ENCODE data around the gene STRC. TPM values are rescaled to one million over a fixed set of nuclear protein-coding genes. Genes with fewer than 3 reads are reported as not detected.
"Not testable (repeated sequence)": the region's sequence is repeated elsewhere in the genome, so short reads cannot be mapped to it uniquely, and the experiment has no call there.

Gene STRC
- total RNA-seq, 1 donor from 2014 or later, result 0.25 TPM

DNA sequence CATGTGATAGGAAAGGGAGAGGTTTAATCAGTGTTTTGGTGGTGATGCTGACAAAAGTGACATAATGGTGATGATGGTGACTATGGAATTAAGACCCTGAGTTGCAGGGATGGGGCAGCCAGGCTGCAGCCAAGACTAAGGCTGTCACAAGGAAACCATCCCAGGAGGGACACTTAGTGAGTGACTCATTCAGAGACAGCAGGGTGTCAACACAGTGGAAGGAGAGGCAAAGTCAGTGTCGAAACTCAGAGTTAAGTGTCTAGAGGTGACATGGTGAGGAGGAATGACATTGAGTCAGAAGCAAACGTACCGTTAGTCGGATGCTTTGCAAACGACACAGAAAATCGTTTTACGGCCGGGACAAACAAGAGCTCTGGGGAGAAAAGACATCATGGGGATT, 54.8 kb downstream of the STRC start:
- H3K27me3 Mint-ChIP-seq (ENCODE audit: low read depth, unreplicated experiment); H3K79me2 ChIP-seq (ENCODE audit: insufficient read depth, low read length); H3K4me1 Mint-ChIP-seq (ENCODE audit: low read depth, unreplicated experiment); H3K9me3 Mint-ChIP-seq (ENCODE audit: unreplicated experiment); H2AFZ ChIP-seq (ENCODE audit: low read depth, low read length); H3K4me1 ChIP-seq (ENCODE audit: insufficient read depth, low read length); H3K4me3 ChIP-seq (ENCODE audit: insufficient read depth, low read depth, low read length); H3K4me3 Mint-ChIP-seq (ENCODE audit: unreplicated experiment); H3K36me3 ChIP-seq (ENCODE audit: insufficient read depth, low read length); H3K9me3 ChIP-seq (ENCODE audit: insufficient read depth, low read depth, low read length); H3K36me3 Mint-ChIP-seq (ENCODE audit: low read depth, unreplicated experiment); H4K20me1 ChIP-seq (ENCODE audit: insufficient read depth, low read length); H3K27ac ChIP-seq (ENCODE audit: low read depth, low read length); H3K27ac Mint-ChIP-seq (ENCODE audit: unreplicated experiment); DNase-seq (ENCODE audit: low read depth); H3K27me3 ChIP-seq (ENCODE audit: insufficient read depth, low read length); H3K4me2 ChIP-seq (ENCODE audit: low read length); H3K9ac ChIP-seq (ENCODE audit: low read length): not testable (repeated sequence)
- peak; percentile 13 for FAIRE-seq

GRCh38 chr15:43562753-43563152, 55.8 kb downstream of the STRC start:
- H4K20me1 ChIP-seq (ENCODE audit: insufficient read depth, low read length); H3K27ac ChIP-seq (ENCODE audit: low read depth, low read length); H3K9ac ChIP-seq (ENCODE audit: low read length); FAIRE-seq; H3K36me3 Mint-ChIP-seq (ENCODE audit: low read depth, unreplicated experiment); H3K4me2 ChIP-seq (ENCODE audit: low read length); H3K4me1 ChIP-seq (ENCODE audit: insufficient read depth, low read length); H3K27me3 ChIP-seq (ENCODE audit: insufficient read depth, low read length); H3K36me3 ChIP-seq (ENCODE audit: insufficient read depth, low read length); H3K4me3 ChIP-seq (ENCODE audit: insufficient read depth, low read depth, low read length); H3K27me3 Mint-ChIP-seq (ENCODE audit: low read depth, unreplicated experiment); H3K9me3 Mint-ChIP-seq (ENCODE audit: unreplicated experiment); DNase-seq (ENCODE audit: low read depth); H3K4me1 Mint-ChIP-seq (ENCODE audit: low read depth, unreplicated experiment); H2AFZ ChIP-seq (ENCODE audit: low read depth, low read length); H3K4me3 Mint-ChIP-seq (ENCODE audit: unreplicated experiment); H3K79me2 ChIP-seq (ENCODE audit: insufficient read depth, low read length); H3K9me3 ChIP-seq (ENCODE audit: insufficient read depth, low read depth, low read length); H3K27ac Mint-ChIP-seq (ENCODE audit: unreplicated experiment): not testable (repeated sequence)

- no peaks in the 10 kb centered on the region for H3K9me3 Mint-ChIP-seq (ENCODE audit: unreplicated experiment)
- no peak overlapping the region for H3K9ac ChIP-seq (ENCODE audit: low read length)
- FAIRE-seq, result no peak
Measured at GRCh38 chr15:43552986-43553385, 65.6 kb downstream of the STRC start.

More at GRCh38 chr15:43552986-43553385, 65.6 kb downstream of the STRC start:
- Histone ChIP-seq H3K4me2 (ENCODE audit: low read length) (no peak overlapping the region), H4K20me1 (ENCODE audit: insufficient read depth, low read length) (no peaks in the 10 kb centered on the region), H3K79me2 (ENCODE audit: insufficient read depth, low read length) (no peaks in the 10 kb centered on the region), H3K4me3 (ENCODE audit: insufficient read depth, low read depth, low read length) (no peak overlapping the region), H3K27me3 (ENCODE audit: insufficient read depth, low read length) (no peaks in the 10 kb centered on the region), H2AFZ (ENCODE audit: low read depth, low read length) (no peak overlapping the region), H3K27ac (ENCODE audit: low read depth, low read length) (no peak overlapping the region), H3K36me3 (ENCODE audit: insufficient read depth, low read length) (no peaks in the 10 kb centered on the region), H3K4me1 (ENCODE audit: insufficient read depth, low read length) (no peaks in the 10 kb centered on the region), H3K9me3 (ENCODE audit: insufficient read depth, low read depth, low read length) (no peaks in the 10 kb centered on the region)
- Mint-ChIP-seq H3K4me1 (ENCODE audit: low read depth, unreplicated experiment) (peaks cover 6% of the 10 kb centered on the region), H3K4me3 (ENCODE audit: unreplicated experiment) (no peak overlapping the region), H3K27ac (ENCODE audit: unreplicated experiment) (no peak overlapping the region), H3K36me3 (ENCODE audit: low read depth, unreplicated experiment) (no peaks in the 10 kb centered on the region), H3K27me3 (ENCODE audit: low read depth, unreplicated experiment) (no peaks in the 10 kb centered on the region)
- no peak for TF ChIP-seq EZH2 (IDR thresholded peaks at IDR 0.05; ENCODE audit: insufficient read depth, low read length)
- TF ChIP-seq, protein P1, sequence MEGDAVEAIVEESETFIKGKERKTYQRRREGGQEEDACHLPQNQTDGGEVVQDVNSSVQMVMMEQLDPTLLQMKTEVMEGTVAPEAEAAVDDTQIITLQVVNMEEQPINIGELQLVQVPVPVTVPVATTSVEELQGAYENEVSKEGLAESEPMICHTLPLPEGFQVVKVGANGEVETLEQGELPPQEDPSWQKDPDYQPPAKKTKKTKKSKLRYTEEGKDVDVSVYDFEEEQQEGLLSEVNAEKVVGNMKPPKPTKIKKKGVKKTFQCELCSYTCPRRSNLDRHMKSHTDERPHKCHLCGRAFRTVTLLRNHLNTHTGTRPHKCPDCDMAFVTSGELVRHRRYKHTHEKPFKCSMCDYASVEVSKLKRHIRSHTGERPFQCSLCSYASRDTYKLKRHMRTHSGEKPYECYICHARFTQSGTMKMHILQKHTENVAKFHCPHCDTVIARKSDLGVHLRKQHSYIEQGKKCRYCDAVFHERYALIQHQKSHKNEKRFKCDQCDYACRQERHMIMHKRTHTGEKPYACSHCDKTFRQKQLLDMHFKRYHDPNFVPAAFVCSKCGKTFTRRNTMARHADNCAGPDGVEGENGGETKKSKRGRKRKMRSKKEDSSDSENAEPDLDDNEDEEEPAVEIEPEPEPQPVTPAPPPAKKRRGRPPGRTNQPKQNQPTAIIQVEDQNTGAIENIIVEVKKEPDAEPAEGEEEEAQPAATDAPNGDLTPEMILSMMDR (IDR thresholded peaks at IDR 0.05; ENCODE audit: insufficient read depth, low read depth, low read length), result no peak
- no peak for DNase-seq (ENCODE audit: low read depth)

Measured in astrocyte (in vitro differentiated cells and primary cell).